ENCODE data around the gene ELF4.

ELF4 gene

DNA sequence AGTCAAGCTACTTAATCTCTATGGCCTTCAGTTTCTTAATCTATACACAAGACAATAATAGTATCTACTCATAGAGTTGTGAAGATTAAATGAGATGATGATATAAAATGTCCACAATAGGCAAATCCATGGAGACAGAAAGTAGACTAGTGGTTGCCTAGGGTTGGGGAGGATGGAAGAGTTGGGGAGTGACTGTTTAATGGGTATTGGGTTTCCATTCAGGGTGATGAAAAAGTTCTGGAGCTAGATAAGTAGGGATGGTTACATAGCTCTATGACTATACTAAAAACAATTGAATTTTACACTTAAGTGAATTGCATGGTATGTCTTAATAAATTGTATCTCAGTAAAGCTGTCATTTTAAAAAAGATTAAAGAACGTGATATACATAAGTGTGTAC is 92.2 kb downstream of the ELF4 start:
- H3K4me3 Mint-ChIP-seq: no peak overlapping the region
- no peaks in the 10 kb centered on the region for H3K27me3 Mint-ChIP-seq
- no peak overlapping the region for H3K27ac Mint-ChIP-seq
- no peaks in the 10 kb centered on the region for H3K4me1 Mint-ChIP-seq (ENCODE audit: low read depth)
- H3K9me3 Mint-ChIP-seq (ENCODE audit: low read depth): no peaks in the 10 kb centered on the region
- H3K36me3 Mint-ChIP-seq: no peaks in the 10 kb centered on the region

GRCh38 chrX:130015181-130015580 is 95.1 kb downstream of the ELF4 start:
- H3K9me3 Mint-ChIP-seq (ENCODE audit: low read depth): no peaks in the 10 kb centered on the region
- no peaks in the 10 kb centered on the region for H3K27me3 Mint-ChIP-seq
- H3K27ac Mint-ChIP-seq: no peak overlapping the region
- no peaks in the 10 kb centered on the region for H3K36me3 Mint-ChIP-seq
- H3K4me3 Mint-ChIP-seq: no peak overlapping the region
- no peaks in the 10 kb centered on the region for H3K4me1 Mint-ChIP-seq (ENCODE audit: low read depth)
